Activated B cell treated with CpG ODN at 0.5 μM for 24 hours (primary cell): Measurements from ENCODE around the gene SPI1. TPM values are rescaled to one million over a fixed set of nuclear protein-coding genes. Genes with fewer than 3 reads are reported as not detected.

Experiments used
- ATAC-seq: fragments of 200-7000 bp; cut with Tn5 transposase; one replicate; pipeline ENCODE4 v1.10.0; 2021; ENCODE audit warnings: low read depth, mild to moderate bottlenecking, moderate library complexity
- CTCF ChIA-PET: fragments of 350-600 bp; sonication (Branson Sonifier 250); formaldehyde crosslinking; loops from one replicate; lab custom pipeline; 2021; ENCODE audit warnings: antibody characterized with exemption; lab: Charles Lee
- POLR2A ChIA-PET: fragments of 350-600 bp; sonication (Branson Sonifier 250); formaldehyde crosslinking; loops from one replicate; lab custom pipeline; 2021; ENCODE audit warnings: antibody characterized with exemption; lab: Charles Lee
- DNase-seq: peaks from one replicate; pipeline ENCODE4 v3.0.0; 2022
- H3K27ac Mint-ChIP-seq: one replicate; pipeline ENCODE4 v1.8.0; 2020; ENCODE audit warnings: mixed read lengths
- H3K27me3 Mint-ChIP-seq: one replicate; pipeline ENCODE4 v1.8.0; 2021; ENCODE audit warnings: mixed read lengths
- H3K36me3 Mint-ChIP-seq: one replicate; pipeline ENCODE4 v1.8.0; 2021; ENCODE audit warnings: low read depth, mixed read lengths
- H3K4me1 Mint-ChIP-seq: one replicate; pipeline ENCODE4 v1.8.0; 2021; ENCODE audit warnings: mixed read lengths
- H3K4me3 Mint-ChIP-seq: one replicate; pipeline ENCODE4 v1.8.0; 2020; ENCODE audit warnings: mild to moderate bottlenecking, mixed read lengths
- H3K9me3 Mint-ChIP-seq: one replicate; pipeline ENCODE4 v1.8.0; 2020; ENCODE audit warnings: mixed read lengths
- CTCF ChIP-seq: fragments of 200-600 bp; IDR thresholded peaks from one replicate; pipeline ENCODE4 v1.8.0; 2022; ENCODE audit warnings: antibody characterized with exemption, mild to moderate bottlenecking
- intact Hi-C: fragments of 100-400 bp; cut with micrococcal nuclease; formaldehyde crosslinking; loops from one replicate; pipeline ENCODE4 v1.15.1; 2024
- total RNA-seq: library from RNA; stranded (reverse); gene quantifications from 2 replicates; pipeline ENCODE4 v1.2.3, GENCODE V29; 2022

SPI1 gene
- total RNA-seq, 1 donor from 2014 or later = 68.8 TPM

GRCh38 chr11:47359586-47359985 lies 18.8 kb downstream of the SPI1 start:
- Mint-ChIP-seq H3K27me3 (no peaks in the 10 kb centered on the region), H3K27ac (peak overlapping the region; percentile 66), H3K4me3 (no peak overlapping the region), H3K4me1 (peaks cover 30% of the 10 kb centered on the region), H3K36me3 (peaks cover 23% of the 10 kb centered on the region), H3K9me3 (no peaks in the 10 kb centered on the region)
- intact Hi-C loops = no loop called here
- ChIA-PET CTCF (interaction anchor here (1.1 kb wide), 1 partner anchor 14 kb away, joined by 5 read pairs; no protein-coding TSS in a partner anchor), POLR2A (interaction anchor here (0.9 kb wide), 1 partner anchor 19 kb away, joined by 3 read pairs; no protein-coding TSS in a partner anchor)
- no peak for TF ChIP-seq CTCF
- no peak for DNase-seq
- peak; percentile 29 for ATAC-seq

- Mint-ChIP-seq H3K27me3 (no peaks in the 10 kb centered on the region), H3K27ac (peak overlapping the region; percentile 66), H3K4me1 (peaks cover 26% of the 10 kb centered on the region), H3K4me3 (no peak overlapping the region), H3K9me3 (no peaks in the 10 kb centered on the region), H3K36me3 (peaks cover 24% of the 10 kb centered on the region)
- DNase-seq = no peak
- ChIA-PET POLR2A (interaction anchor here (0.9 kb wide), 1 partner anchor 20 kb away, joined by 3 read pairs; no protein-coding TSS in a partner anchor), CTCF (interaction anchor here (1.1 kb wide), 1 partner anchor 15 kb away, joined by 5 read pairs; no protein-coding TSS in a partner anchor)
- intact Hi-C loops = no loop called here
- no peak for ATAC-seq
- no peak for TF ChIP-seq CTCF
These were observed 19.2 kb downstream of the SPI1 start for GRCh38 chr11:47359162-47359561.

- no peak for DNase-seq
- CTCF ChIA-PET = no interaction called here
- TF ChIP-seq CTCF = no peak
- Mint-ChIP-seq H3K27me3 (no peaks in the 10 kb centered on the region), H3K36me3 (peaks cover 26% of the 10 kb centered on the region), H3K4me1 (peaks cover 26% of the 10 kb centered on the region), H3K27ac (no peak overlapping the region), H3K4me3 (no peak overlapping the region), H3K9me3 (no peaks in the 10 kb centered on the region)
- ATAC-seq = no peak
- intact Hi-C loops = no loop called here
- POLR2A ChIA-PET = no interaction called here
These were observed 19.7 kb downstream of the SPI1 start for GRCh38 chr11:47358731-47359051.

GRCh38 chr11:47357985-47358730 lies 20.2 kb downstream of the SPI1 start:
- Mint-ChIP-seq H3K9me3 (no peaks in the 10 kb centered on the region), H3K27ac (no peak overlapping the region), H3K4me1 (peaks cover 26% of the 10 kb centered on the region), H3K27me3 (no peaks in the 10 kb centered on the region), H3K4me3 (no peak overlapping the region), H3K36me3 (peaks cover 26% of the 10 kb centered on the region)
- POLR2A ChIA-PET = no interaction called here
- CTCF ChIA-PET = no interaction called here
- intact Hi-C loops = no loop called here
- TF ChIP-seq CTCF = no peak
- DNase-seq (no peak), ATAC-seq (no peak)

GRCh38 chr11:47356998-47357329 lies 21.4 kb downstream of the SPI1 start:
- Mint-ChIP-seq H3K27me3 (no peaks in the 10 kb centered on the region), H3K36me3 (peaks cover 26% of the 10 kb centered on the region), H3K4me1 (peaks cover 25% of the 10 kb centered on the region), H3K9me3 (no peaks in the 10 kb centered on the region), H3K27ac (no peak overlapping the region), H3K4me3 (no peak overlapping the region)
- CTCF ChIA-PET = no interaction called here
- no peak for ATAC-seq
- TF ChIP-seq CTCF = no peak
- DNase-seq = no peak
- intact Hi-C loops = no loop called here
- POLR2A ChIA-PET = no interaction called here
